HG03196 (cell line): ENCODE data around the gene AFM.

ENCODE experiments used
- ATAC-seq: cut with Tn5 transposase; IDR thresholded peaks from one replicate; pipeline ENCODE4 v1.9.1; 2021; ENCODE audit not compliant: unreplicated experiment

The AFM gene

GRCh38 chr4:73448448-73449203 lies 32.9 kb upstream of the AFM start:
- no peak for ATAC-seq

GRCh38 chr4:73450398-73451004 lies 31.0 kb upstream of the AFM start:
- no peak for ATAC-seq

- ATAC-seq: no peak
Observed at GRCh38 chr4:73451404-73451803, 30.1 kb upstream of the AFM start.

GRCh38 chr4:73451981-73452747 lies 29.4 kb upstream of the AFM start:
- no peak for ATAC-seq

GRCh38 chr4:73452953-73453700 lies 28.4 kb upstream of the AFM start:
- ATAC-seq: no peak

- ATAC-seq: no peak
Observed at GRCh38 chr4:73453701-73454005, 27.9 kb upstream of the AFM start.

GRCh38 chr4:73454920-73455319 lies 26.6 kb upstream of the AFM start:
- no peak for ATAC-seq

GRCh38 chr4:73456177-73457022 lies 25.1 kb upstream of the AFM start:
- no peak for ATAC-seq

- no peak for ATAC-seq
Observed at GRCh38 chr4:73458184-73459047, 23.1 kb upstream of the AFM start.

- no peak for ATAC-seq
Observed at GRCh38 chr4:73459048-73459421, 22.5 kb upstream of the AFM start.

GRCh38 chr4:73460913-73461522 lies 20.5 kb upstream of the AFM start:
- ATAC-seq: no peak

- no peak for ATAC-seq
Observed at GRCh38 chr4:73468170-73468569, 13.4 kb upstream of the AFM start.

GRCh38 chr4:73470728-73471127 lies 10.8 kb upstream of the AFM start:
- ATAC-seq: no peak

- no peak for ATAC-seq
Observed at GRCh38 chr4:73477176-73477575, 4.4 kb upstream of the AFM start.

- ATAC-seq: no peak
Observed at GRCh38 chr4:73479323-73479722, 2.2 kb upstream of the AFM start.

GRCh38 chr4:73485085-73485484 lies 3.5 kb downstream of the AFM start:
- ATAC-seq: no peak

GRCh38 chr4:73485596-73485995 lies 4.1 kb downstream of the AFM start:
- no peak for ATAC-seq

GRCh38 chr4:73486497-73486896 lies 5.0 kb downstream of the AFM start:
- no peak for ATAC-seq

- no peak for ATAC-seq
Observed at GRCh38 chr4:73487233-73487632, 5.7 kb downstream of the AFM start.
